DOHH2 (cell line): ENCODE results near the gene RFPL3.
"Not testable (repeated sequence)": the region's sequence is repeated elsewhere in the genome, so short reads cannot be mapped to it uniquely, and the experiment has no call there.

Experiments used
- H3F3A ChIP-seq: fragments of 200-600 bp; sonication (generic), shearing (Covaris generic); 2 replicates; pipeline ENCODE4 v1.6.0; 2016; ENCODE audit warnings: antibody characterized with exemption, mild to moderate bottlenecking; ENCODE audit not compliant: control insufficient read depth, insufficient read depth
- H3K27ac ChIP-seq: fragments of 200-600 bp; sonication (generic); 2 replicates; pipeline ENCODE4 v1.5.1; 2014; ENCODE audit warnings: low read depth, mild to moderate bottlenecking, low read length, moderate library complexity
- H3K27me3 ChIP-seq: fragments of 200-600 bp; sonication (generic); 2 replicates; pipeline ENCODE4 v1.6.1; 2014; ENCODE audit warnings: mild to moderate bottlenecking, low read length, mixed read lengths; ENCODE audit not compliant: control insufficient read depth
- H3K36me3 ChIP-seq: fragments of 200-600 bp; sonication (generic); 2 replicates; pipeline ENCODE4 v1.6.1; 2014; ENCODE audit warnings: mild to moderate bottlenecking, low read length, moderate library complexity, mixed read lengths; ENCODE audit not compliant: control insufficient read depth
- H3K4me1 ChIP-seq: fragments of 200-600 bp; sonication (generic); 2 replicates; pipeline ENCODE4 v1.6.1; 2014; ENCODE audit warnings: mild to moderate bottlenecking, low read length, mixed read lengths; ENCODE audit not compliant: control insufficient read depth
- H3K4me2 ChIP-seq: fragments of 200-600 bp; sonication (generic); 2 replicates; pipeline ENCODE4 v1.6.0; 2014; ENCODE audit warnings: mild to moderate bottlenecking, low read length, moderate library complexity
- H3K4me3 ChIP-seq: fragments of 200-600 bp; sonication (generic); 2 replicates; pipeline ENCODE4 v1.5.1; 2014; ENCODE audit warnings: mild to moderate bottlenecking, low read length, mixed read lengths
- H3K79me2 ChIP-seq: fragments of 200-600 bp; sonication (generic); 2 replicates; pipeline ENCODE4 v1.6.1; 2014; ENCODE audit warnings: mild to moderate bottlenecking, low read length, mixed read lengths; ENCODE audit not compliant: control insufficient read depth
- H3K9me2 ChIP-seq: fragments of 200-600 bp; sonication (generic); replicated peaks from 2 replicates; pipeline ENCODE4 v1.6.1; 2014; ENCODE audit warnings: mild to moderate bottlenecking, low read length, mixed read lengths; ENCODE audit not compliant: control insufficient read depth
- H3K9me3 ChIP-seq: fragments of 200-600 bp; sonication (generic); 2 replicates; pipeline ENCODE4 v1.6.1; 2014; ENCODE audit warnings: antibody characterized with exemption, low read length, mixed read lengths; ENCODE audit not compliant: control insufficient read depth, insufficient read depth
- H4K20me1 ChIP-seq: fragments of 200-600 bp; sonication (generic); 2 replicates; pipeline ENCODE4 v1.6.0; 2014; ENCODE audit warnings: low read depth, mild to moderate bottlenecking, antibody characterized with exemption, low read length, moderate library complexity; ENCODE audit not compliant: control insufficient read depth, insufficient read depth
- CTCF ChIP-seq: fragments of 200-600 bp; sonication (generic); IDR thresholded peaks from one replicate; pipeline ENCODE4 v1.5.1; 2014; ENCODE audit warnings: antibody characterized with exemption, mild to moderate bottlenecking, low read depth, low read length; ENCODE audit not compliant: poor library complexity, severe bottlenecking
- EZH2phosphoT487 ChIP-seq: fragments of 200-600 bp; sonication (generic); IDR thresholded peaks from 2 replicates; pipeline ENCODE4 v1.6.1; 2017; ENCODE audit warnings: borderline replicate concordance, mild to moderate bottlenecking, antibody characterized with exemption, low read length, moderate library complexity, mixed read lengths

The RFPL3 gene

GRCh38 chr22:32355760-32356159 lies 1.9 kb upstream of the RFPL3 start:
- no peaks in the 10 kb centered on the region for H3K27me3 ChIP-seq

GRCh38 chr22:32360096-32360495 lies 2.4 kb downstream of the RFPL3 start:
- not testable (repeated sequence) for H3K27me3 ChIP-seq, H3K36me3 ChIP-seq, H3K9me3 ChIP-seq, H3K4me1 ChIP-seq, H3K4me3 ChIP-seq, H3K4me2 ChIP-seq, H4K20me1 ChIP-seq, H3K79me2 ChIP-seq, H3F3A ChIP-seq, H3K9me2 ChIP-seq, H3K27ac ChIP-seq

More at GRCh38 chr22:32355760-32356159, 1.9 kb upstream of the RFPL3 start:
- H4K20me1 ChIP-seq, result no peaks in the 10 kb centered on the region
- H3K9me2 ChIP-seq, result no peaks in the 10 kb centered on the region
- H3K79me2 ChIP-seq, result no peaks in the 10 kb centered on the region
- H3F3A ChIP-seq, result no peaks in the 10 kb centered on the region
- H3K36me3 ChIP-seq, result no peaks in the 10 kb centered on the region
- TF ChIP-seq CTCF (no peak), EZH2phosphoT487 (no peak)
- no peaks in the 10 kb centered on the region for H3K4me1 ChIP-seq
- no peak overlapping the region for H3K27ac ChIP-seq
- H3K4me3 ChIP-seq, result no peak overlapping the region
- H3K9me3 ChIP-seq, result no peaks in the 10 kb centered on the region
- H3K4me2 ChIP-seq, result no peak overlapping the region

GRCh38 chr22:32361257-32361656 lies 3.6 kb downstream of the RFPL3 start:
- no peak overlapping the region for H3K27ac ChIP-seq
- no peaks in the 10 kb centered on the region for H3K4me1 ChIP-seq
- H4K20me1 ChIP-seq, result no peaks in the 10 kb centered on the region
- no peak overlapping the region for H3K4me2 ChIP-seq
- no peaks in the 10 kb centered on the region for H3K9me2 ChIP-seq
- H3K36me3 ChIP-seq, result no peaks in the 10 kb centered on the region
- H3K9me3 ChIP-seq, result no peaks in the 10 kb centered on the region
- H3K79me2 ChIP-seq, result no peaks in the 10 kb centered on the region
- no peaks in the 10 kb centered on the region for H3F3A ChIP-seq
- TF ChIP-seq EZH2phosphoT487 (no peak), CTCF (no peak)
- peaks cover 4% of the 10 kb centered on the region for H3K27me3 ChIP-seq
- no peak overlapping the region for H3K4me3 ChIP-seq

GRCh38 chr22:32364210-32364609 lies 6.5 kb downstream of the RFPL3 start:
- Histone ChIP-seq H3K9me3 (no peaks in the 10 kb centered on the region), H3K79me2 (no peaks in the 10 kb centered on the region), H3F3A (no peaks in the 10 kb centered on the region), H3K9me2 (no peaks in the 10 kb centered on the region), H4K20me1 (no peaks in the 10 kb centered on the region), H3K4me1 (no peaks in the 10 kb centered on the region), H3K27me3 (peaks cover 4% of the 10 kb centered on the region), H3K4me2 (no peak overlapping the region), H3K27ac (no peak overlapping the region), H3K4me3 (no peak overlapping the region), H3K36me3 (no peaks in the 10 kb centered on the region)
- TF ChIP-seq CTCF (no peak), EZH2phosphoT487 (no peak)
